Body of pancreas (tissue), 4 donors: Measurements from ENCODE around the gene C22orf39.

ENCODE experiments used
- CTCF ChIP-seq, 7 experiments: fragments of 450-650 bp in 4 of 7; fragments of 200-600 bp in 3 of 7; sonication (generic) in 3 of 7; IDR thresholded peaks; one replicate each; pipeline ENCODE4 v1.5.1; 2016 to 2019; ENCODE audit warnings: antibody characterized with exemption in 7 of 7
- POLR2A ChIP-seq, 3 donors: fragments of 450-650 bp; IDR thresholded peaks; one replicate each; pipeline ENCODE4 v1.6.1; 2016; ENCODE audit warnings: antibody characterized with exemption in 3 of 3, mild to moderate bottlenecking in 2 of 3

- TF ChIP-seq CTCF (IDR thresholded peaks at IDR 0.05) = no peak
- no peak for TF ChIP-seq POLR2A (IDR thresholded peaks at IDR 0.05)
These were observed 41.7 kb upstream of the C22orf39 start for GRCh38 chr22:19488884-19489843.
